Ishikawa (cell line): ENCODE results near the gene PRDM16.

ENCODE experiments used
- CEBPB ChIP-seq: IDR thresholded peaks from 2 replicates; pipeline ENCODE4 v1.6.1; 2012
- CREB1 ChIP-seq: IDR thresholded peaks from 2 replicates; pipeline ENCODE4 v1.6.1; 2012; ENCODE audit warnings: low read depth
- EGR1 ChIP-seq: IDR thresholded peaks from 2 replicates; pipeline ENCODE4 v1.6.1; 2012
- EP300 ChIP-seq: IDR thresholded peaks from 2 replicates; pipeline ENCODE4 v1.6.1; 2012; ENCODE audit warnings: borderline replicate concordance
- FOXM1 ChIP-seq: IDR thresholded peaks from 2 replicates; pipeline ENCODE4 v1.6.1; 2012; ENCODE audit warnings: low read depth, borderline replicate concordance
- NFIC ChIP-seq: IDR thresholded peaks from 2 replicates; pipeline ENCODE4 v1.6.1; 2012
- RAD21 ChIP-seq: IDR thresholded peaks from 2 replicates; pipeline ENCODE4 v1.6.1; 2012; ENCODE audit warnings: low read depth
- REST ChIP-seq: IDR thresholded peaks from 2 replicates; pipeline ENCODE4 v1.6.1; 2012; ENCODE audit warnings: low read depth, mild to moderate bottlenecking
- TAF1 ChIP-seq: IDR thresholded peaks from 2 replicates; pipeline ENCODE4 v1.6.1; 2012; ENCODE audit warnings: low read depth, mild to moderate bottlenecking
- TCF12 ChIP-seq: IDR thresholded peaks from 2 replicates; pipeline ENCODE4 v1.6.1; 2012; ENCODE audit warnings: low read depth
- TEAD4 ChIP-seq: IDR thresholded peaks from 2 replicates; pipeline ENCODE4 v1.6.1; 2012
- USF1 ChIP-seq: IDR thresholded peaks from 2 replicates; pipeline ENCODE4 v1.6.1; 2012
- YY1 ChIP-seq: IDR thresholded peaks from 2 replicates; pipeline ENCODE4 v1.6.1; 2012; ENCODE audit warnings: low read depth
- ZBTB7A ChIP-seq: IDR thresholded peaks from 2 replicates; pipeline ENCODE4 v1.6.1; 2012; ENCODE audit warnings: low read depth
- TF ChIP-seq, protein P1 (sequence below): IDR thresholded peaks from 2 replicates; pipeline ENCODE4 v1.6.1; 2012

PRDM16 gene

DNA sequence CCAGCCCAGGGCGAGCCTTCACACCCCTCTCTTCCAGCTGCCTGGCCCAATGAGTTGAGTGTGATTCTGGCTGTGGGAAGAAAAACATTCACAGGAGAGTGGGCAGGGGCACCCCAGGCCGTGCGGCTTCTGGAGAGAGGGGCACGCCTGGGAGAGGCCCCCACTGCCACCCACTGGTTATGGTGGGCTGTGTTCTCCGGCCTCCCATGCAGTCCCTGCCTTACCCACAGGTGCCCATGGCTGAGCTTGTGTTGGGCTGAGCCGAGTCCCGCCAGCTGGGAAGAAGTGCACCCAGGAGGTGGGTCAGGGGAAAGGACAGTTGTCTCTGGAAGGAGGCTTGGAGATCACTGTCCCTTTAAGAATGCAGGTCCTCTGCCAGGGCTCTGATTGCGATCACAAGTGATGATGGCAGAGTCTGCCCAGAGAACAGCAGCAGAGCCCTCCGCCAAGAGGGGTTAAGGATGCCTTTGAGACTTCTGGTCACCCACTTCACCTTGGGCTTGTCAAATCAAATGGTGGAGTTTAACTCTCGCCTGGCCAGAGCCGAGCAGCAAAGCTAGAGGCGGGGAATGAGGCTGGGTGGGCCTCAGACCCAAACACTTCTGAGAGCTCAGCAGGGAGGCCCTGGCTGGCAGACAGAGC lies 260.8 kb downstream of the PRDM16 start:
- TF ChIP-seq, protein P1, sequence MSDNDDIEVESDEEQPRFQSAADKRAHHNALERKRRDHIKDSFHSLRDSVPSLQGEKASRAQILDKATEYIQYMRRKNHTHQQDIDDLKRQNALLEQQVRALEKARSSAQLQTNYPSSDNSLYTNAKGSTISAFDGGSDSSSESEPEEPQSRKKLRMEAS, result no peak
- TF ChIP-seq TAF1, result no peak
- TF ChIP-seq USF1, result no peak
- no peak for TF ChIP-seq CEBPB
- no peak for TF ChIP-seq NFIC
- no peak for TF ChIP-seq ZBTB7A
- TF ChIP-seq RAD21, result no peak

DNA sequence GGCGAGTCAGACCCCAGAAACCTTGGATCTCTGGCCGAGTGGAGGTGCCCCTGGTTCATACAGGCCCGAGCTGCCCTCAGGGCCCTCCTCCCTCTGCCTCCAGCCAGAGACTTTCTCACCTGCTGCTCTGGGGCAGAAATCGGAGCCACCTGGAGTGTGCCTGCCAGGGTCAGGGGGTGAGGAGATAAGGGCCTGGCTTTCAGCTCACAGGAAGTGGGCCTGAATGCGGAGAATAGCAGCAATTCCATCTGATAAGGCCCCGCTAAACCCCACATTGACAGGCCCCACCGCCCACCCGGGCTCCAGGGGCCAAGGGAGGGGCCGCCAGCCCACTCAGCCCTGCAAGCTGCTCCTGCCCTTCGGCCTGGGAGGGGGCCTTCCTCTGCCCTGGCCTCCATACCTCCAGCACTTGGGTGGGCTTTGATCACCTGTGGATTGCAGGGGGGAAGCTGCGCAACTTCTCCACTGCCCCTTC lies 261.8 kb downstream of the PRDM16 start:
- no peak for TF ChIP-seq NFIC
- TF ChIP-seq, protein P1, result no peak
- no peak for TF ChIP-seq ZBTB7A
- TF ChIP-seq TAF1, result no peak
- no peak for TF ChIP-seq YY1
- TF ChIP-seq USF1, result no peak
- TF ChIP-seq TCF12, result no peak
- no peak for TF ChIP-seq EP300

- TF ChIP-seq, protein P1, result no peak
- TF ChIP-seq USF1, result no peak
- TF ChIP-seq CEBPB, result no peak
- TF ChIP-seq TCF12, result no peak
- TF ChIP-seq REST, result no peak
- no peak for TF ChIP-seq NFIC
These were observed 262.6 kb downstream of the PRDM16 start for GRCh38 chr1:3331564-3331963.

DNA sequence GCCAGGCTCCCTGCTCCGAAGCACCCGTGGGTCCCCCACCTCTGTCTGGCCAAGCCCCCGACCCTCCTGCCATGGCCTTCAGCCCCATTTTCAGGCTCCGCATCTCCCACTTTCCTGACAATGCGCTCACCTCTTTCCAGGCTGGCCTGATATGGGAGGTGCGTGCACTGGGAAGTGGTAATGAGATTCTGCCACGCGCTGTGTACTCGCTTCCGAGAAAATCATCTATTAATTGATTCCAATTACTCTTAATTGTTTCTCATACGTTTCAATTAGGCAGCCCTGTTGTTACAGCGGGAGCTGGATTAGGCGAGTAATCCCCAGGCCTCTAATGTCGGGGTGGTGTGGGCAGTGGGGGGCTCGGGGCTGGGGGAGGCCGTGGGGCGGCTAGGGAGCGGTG lies 263.0 kb downstream of the PRDM16 start:
- TF ChIP-seq ZBTB7A (no peak), EP300 (no peak), FOXM1 (no peak), REST (no peak), USF1 (no peak), NFIC (no peak), RAD21 (no peak), TAF1 (no peak), TEAD4 (no peak)

DNA sequence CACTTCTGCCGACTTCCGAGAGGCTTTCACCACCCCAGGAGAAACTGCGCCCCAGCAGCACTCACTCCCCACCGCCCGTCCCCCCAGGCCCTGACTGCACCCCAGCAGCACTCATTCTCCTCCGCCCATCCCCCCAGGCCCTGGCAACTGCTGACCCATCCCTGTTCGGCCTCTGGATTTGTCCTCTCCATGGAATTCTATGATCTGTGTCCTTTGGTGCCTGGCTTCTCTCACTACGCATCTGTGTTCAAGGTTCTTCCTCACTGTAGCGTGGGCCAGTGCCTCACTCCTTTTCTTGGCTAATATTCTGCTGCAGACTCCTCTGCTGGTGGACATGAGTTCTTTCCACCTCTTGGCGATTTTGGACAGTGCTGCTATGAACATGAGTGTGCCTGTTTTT lies 263.7 kb downstream of the PRDM16 start:
- TF ChIP-seq EP300, result no peak
- TF ChIP-seq RAD21, result no peak
- TF ChIP-seq CREB1, result no peak
- no peak for TF ChIP-seq NFIC
- TF ChIP-seq REST, result no peak
- TF ChIP-seq YY1, result no peak
- no peak for TF ChIP-seq USF1
- TF ChIP-seq FOXM1, result no peak
- no peak for TF ChIP-seq EGR1
- no peak for TF ChIP-seq TEAD4
- no peak for TF ChIP-seq ZBTB7A
